ENCODE results near the gene PCBD1.

GRCh38 chr10:70853457-70853856, 34.9 kb downstream of the PCBD1 start:
- TF ChIP-seq POLR2A (IDR thresholded peaks at IDR 0.05; ENCODE audit: low read depth, low read length), result no peak
- TF ChIP-seq POLR2AphosphoS5 (IDR thresholded peaks at IDR 0.05; ENCODE audit: low read depth, low read length), result no peak
- no peak for TF ChIP-seq TAF1 (IDR thresholded peaks at IDR 0.05; ENCODE audit: borderline replicate concordance, low read depth, low read length)
